OCI-LY3 (cell line): ENCODE results near the gene ERMAP.
A peak's percentile ranks its signal among the peaks of the same experiment; 100 is the strongest.

Experiments
- H2AFZ ChIP-seq: fragments of 200-600, 300-600 bp; shearing (Covaris generic); 2 replicates; pipeline ENCODE4 v1.6.0; 2014; ENCODE audit warnings: antibody characterized with exemption, low read depth, low read length
- H3K27ac ChIP-seq: fragments of 200-600, 300-600 bp; sonication (generic); 2 replicates; pipeline ENCODE4 v1.5.1; 2014; ENCODE audit warnings: mild to moderate bottlenecking, low read length, moderate library complexity, mixed read lengths
- H3K27me3 ChIP-seq: fragments of 200-600, 300-600 bp; sonication (generic); 2 replicates; pipeline ENCODE4 v1.6.1; 2014; ENCODE audit warnings: low read depth, low read length, mixed read lengths
- H3K36me3 ChIP-seq: fragments of 200-600, 300-600 bp; sonication (generic); replicated peaks from 2 replicates; pipeline ENCODE3; 2014; ENCODE audit warnings: low read depth, low read length, mixed read lengths
- H3K4me1 ChIP-seq: fragments of 300-600, 200-600 bp; sonication (generic); 2 replicates; pipeline ENCODE4 v1.6.1; 2014; ENCODE audit warnings: low read length, mixed read lengths
- H3K4me2 ChIP-seq: fragments of 200-600, 300-600 bp; sonication (generic); 2 replicates; pipeline ENCODE4 v1.6.1; 2014; ENCODE audit warnings: low read length, mixed read lengths
- H3K4me3 ChIP-seq: fragments of 300-600, 200-600 bp; sonication (generic); 2 replicates; pipeline ENCODE4 v1.5.1; 2014; ENCODE audit warnings: antibody characterized with exemption, mild to moderate bottlenecking, low read length, moderate library complexity
- H3K79me2 ChIP-seq: fragments of 300-600, 200-600 bp; shearing (Covaris generic); 2 replicates; pipeline ENCODE4 v1.6.1; 2014; ENCODE audit warnings: mild to moderate bottlenecking, low read length, mixed read lengths
- H3K9ac ChIP-seq: fragments of 300-600, 200-600 bp; shearing (Covaris generic); 2 replicates; pipeline ENCODE4 v1.6.0; 2014; ENCODE audit warnings: mild to moderate bottlenecking, low read length, moderate library complexity
- H3K9me3 ChIP-seq: fragments of 200-600, 300-600 bp; shearing (Covaris generic); 2 replicates; pipeline ENCODE4 v1.6.1; 2014; ENCODE audit warnings: low read length, mixed read lengths; ENCODE audit not compliant: insufficient read depth
- H4K20me1 ChIP-seq: fragments of 200-600, 300-600 bp; sonication (generic); 2 replicates; pipeline ENCODE4 v1.6.1; 2016; ENCODE audit warnings: low read length, mixed read lengths; ENCODE audit not compliant: insufficient read depth
- EZH2phosphoT487 ChIP-seq: fragments of 200-600 bp; shearing (Covaris generic); IDR thresholded peaks from 2 replicates; pipeline ENCODE4 v1.6.1; 2018; ENCODE audit warnings: antibody characterized with exemption, mixed run types, low read depth
- TF ChIP-seq, protein P1 (sequence below): fragments of 200-600, 300-600 bp; sonication (generic); IDR thresholded peaks from 2 replicates; pipeline ENCODE4 v1.5.1; 2014; ENCODE audit warnings: antibody characterized with exemption, low read length, low read depth

ERMAP gene

DNA sequence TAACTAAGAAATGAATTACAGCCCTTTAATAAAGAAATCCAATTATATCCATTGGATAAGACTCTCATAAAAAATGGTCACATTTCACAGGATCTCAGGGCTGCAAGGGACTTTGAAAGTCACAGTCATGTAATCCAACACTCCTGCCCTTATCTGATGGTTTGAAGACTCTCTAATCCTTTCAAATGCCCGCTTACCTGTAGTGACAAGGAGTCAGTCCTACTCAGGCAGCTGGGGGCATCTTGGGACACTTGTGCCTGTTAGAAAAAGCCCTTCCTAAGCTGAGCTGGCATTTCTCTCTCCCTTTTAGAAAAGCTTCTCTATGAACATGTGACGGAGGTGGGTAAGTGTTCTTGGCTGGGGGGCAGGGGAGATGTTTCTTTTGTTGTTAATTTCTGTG lies 18.5 kb downstream of the ERMAP start:
- peaks cover 24% of the 10 kb centered on the region for H3K4me1 ChIP-seq

DNA sequence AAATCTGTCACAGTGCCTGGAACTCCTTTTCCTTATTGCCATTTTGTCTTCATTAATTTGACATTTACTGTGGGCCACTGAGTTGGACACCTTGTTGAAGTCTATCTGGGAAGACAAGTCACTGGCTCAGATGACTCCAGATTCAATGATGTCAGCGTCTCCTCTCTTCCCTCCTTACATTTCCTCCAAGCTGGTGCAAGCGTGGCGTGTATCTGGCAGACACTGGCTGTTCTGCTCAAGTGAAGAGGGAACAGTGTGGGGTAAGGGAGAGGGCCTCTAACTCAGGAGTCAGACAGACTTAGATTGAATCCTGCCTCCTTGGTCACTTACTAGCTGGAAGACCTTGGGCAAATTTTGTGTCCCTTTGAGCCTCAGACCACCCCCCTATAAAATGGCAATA lies 20.8 kb downstream of the ERMAP start:
- Histone ChIP-seq H3K9ac (no peak overlapping the region), H4K20me1 (no peaks in the 10 kb centered on the region)

More for the DNA sequence above, 18.5 kb downstream of the ERMAP start:
- Histone ChIP-seq H2AFZ (no peak overlapping the region), H4K20me1 (no peaks in the 10 kb centered on the region), H3K79me2 (no peaks in the 10 kb centered on the region), H3K36me3 (no peaks in the 10 kb centered on the region), H3K27me3 (no peaks in the 10 kb centered on the region), H3K9me3 (no peaks in the 10 kb centered on the region), H3K9ac (no peak overlapping the region), H3K27ac (no peak overlapping the region), H3K4me2 (no peak overlapping the region), H3K4me3 (no peak overlapping the region)
- no peak for TF ChIP-seq EZH2phosphoT487
- TF ChIP-seq, protein P1, sequence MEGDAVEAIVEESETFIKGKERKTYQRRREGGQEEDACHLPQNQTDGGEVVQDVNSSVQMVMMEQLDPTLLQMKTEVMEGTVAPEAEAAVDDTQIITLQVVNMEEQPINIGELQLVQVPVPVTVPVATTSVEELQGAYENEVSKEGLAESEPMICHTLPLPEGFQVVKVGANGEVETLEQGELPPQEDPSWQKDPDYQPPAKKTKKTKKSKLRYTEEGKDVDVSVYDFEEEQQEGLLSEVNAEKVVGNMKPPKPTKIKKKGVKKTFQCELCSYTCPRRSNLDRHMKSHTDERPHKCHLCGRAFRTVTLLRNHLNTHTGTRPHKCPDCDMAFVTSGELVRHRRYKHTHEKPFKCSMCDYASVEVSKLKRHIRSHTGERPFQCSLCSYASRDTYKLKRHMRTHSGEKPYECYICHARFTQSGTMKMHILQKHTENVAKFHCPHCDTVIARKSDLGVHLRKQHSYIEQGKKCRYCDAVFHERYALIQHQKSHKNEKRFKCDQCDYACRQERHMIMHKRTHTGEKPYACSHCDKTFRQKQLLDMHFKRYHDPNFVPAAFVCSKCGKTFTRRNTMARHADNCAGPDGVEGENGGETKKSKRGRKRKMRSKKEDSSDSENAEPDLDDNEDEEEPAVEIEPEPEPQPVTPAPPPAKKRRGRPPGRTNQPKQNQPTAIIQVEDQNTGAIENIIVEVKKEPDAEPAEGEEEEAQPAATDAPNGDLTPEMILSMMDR, result no peak

DNA sequence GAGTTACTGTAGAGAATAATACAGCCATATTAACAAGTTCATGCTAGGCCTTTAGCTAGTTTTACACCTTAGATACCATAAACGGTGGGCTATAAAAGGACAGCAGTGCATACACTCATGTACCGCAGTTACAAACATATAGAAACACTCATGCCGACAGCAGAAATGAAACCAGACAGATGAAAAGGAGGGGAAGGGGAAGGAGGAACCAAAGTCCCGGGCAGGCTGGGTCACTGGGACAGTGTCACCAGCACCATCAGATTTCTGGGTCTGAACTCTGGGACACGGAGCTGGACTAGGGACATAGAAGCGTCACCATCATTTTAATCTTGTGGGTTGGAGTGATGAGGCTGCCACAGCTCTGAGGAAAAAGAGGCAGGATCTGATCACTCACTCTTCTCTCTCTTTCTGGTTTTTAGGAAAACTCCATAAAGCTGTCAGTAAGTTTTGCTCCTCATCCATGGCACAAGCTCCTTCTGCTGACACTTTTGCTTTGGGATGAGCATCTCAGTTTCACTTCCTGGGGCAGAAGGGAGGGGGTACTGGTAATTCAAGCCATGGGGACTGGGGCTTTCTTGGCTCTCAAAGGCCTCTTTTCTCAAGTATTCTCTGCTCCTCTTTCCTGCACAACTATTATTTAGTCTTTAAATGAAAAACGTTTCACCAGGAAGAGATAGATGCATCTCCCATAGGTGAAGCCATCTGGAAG lies 21.7 kb downstream of the ERMAP start:
- Histone ChIP-seq H3K27ac (peak overlapping the region; percentile 35; the same call in 1 of the 2 replicates), H3K27me3 (no peaks in the 10 kb centered on the region), H2AFZ (peak overlapping the region; percentile 47; the same call in 1 of the 2 replicates), H3K4me3 (peak overlapping the region; percentile 49), H4K20me1 (no peaks in the 10 kb centered on the region), H3K4me1 (peaks cover 24% of the 10 kb centered on the region), H3K79me2 (no peaks in the 10 kb centered on the region), H3K9me3 (no peaks in the 10 kb centered on the region), H3K4me2 (peak overlapping the region; percentile 76), H3K36me3 (no peaks in the 10 kb centered on the region), H3K9ac (peak overlapping the region; percentile 51; the same call in 1 of the 2 replicates)
- no peak for TF ChIP-seq EZH2phosphoT487
- TF ChIP-seq, protein P1, result no peak

More for the DNA sequence above, 20.8 kb downstream of the ERMAP start:
- H3K4me1 ChIP-seq, result peaks cover 24% of the 10 kb centered on the region
- H2AFZ ChIP-seq, result no peak overlapping the region
- peak overlapping the region; percentile 76; the same call in 1 of the 2 replicates for H3K4me2 ChIP-seq
- no peak overlapping the region for H3K27ac ChIP-seq
- TF ChIP-seq, protein P1, result no peak
- TF ChIP-seq EZH2phosphoT487, result no peak
- H3K36me3 ChIP-seq, result no peaks in the 10 kb centered on the region
- no peaks in the 10 kb centered on the region for H3K27me3 ChIP-seq
- no peak overlapping the region for H3K4me3 ChIP-seq
- H3K9me3 ChIP-seq, result no peaks in the 10 kb centered on the region
- H3K79me2 ChIP-seq, result no peaks in the 10 kb centered on the region

DNA sequence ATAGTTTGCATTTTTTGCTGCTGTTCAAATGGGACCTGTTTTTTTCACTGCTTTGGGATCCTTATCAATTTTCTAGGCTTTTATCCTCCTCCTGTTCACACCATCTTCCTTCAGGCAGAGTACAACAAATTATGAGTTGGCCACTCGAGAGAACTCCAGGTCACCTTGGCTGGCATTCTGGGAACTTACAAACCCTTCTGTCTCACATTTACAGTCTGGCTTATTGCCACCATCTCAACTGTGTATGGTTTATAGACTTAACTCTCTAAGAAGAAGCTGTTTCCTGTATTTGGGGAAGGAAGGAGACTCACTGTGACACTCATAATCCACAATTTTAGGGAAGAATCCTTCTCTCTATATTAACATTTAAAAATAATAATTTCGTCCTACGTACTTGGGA lies 24.1 kb downstream of the ERMAP start:
- TF ChIP-seq, protein P1, result no peak
- TF ChIP-seq EZH2phosphoT487, result no peak
- no peak overlapping the region for H3K27ac ChIP-seq
- H2AFZ ChIP-seq, result no peak overlapping the region
- H3K4me1 ChIP-seq, result peaks cover 17% of the 10 kb centered on the region
- H3K27me3 ChIP-seq, result no peaks in the 10 kb centered on the region
- no peak overlapping the region for H3K4me3 ChIP-seq
- no peaks in the 10 kb centered on the region for H3K9me3 ChIP-seq
- no peak overlapping the region for H3K4me2 ChIP-seq
- H3K9ac ChIP-seq, result no peak overlapping the region
- no peaks in the 10 kb centered on the region for H3K36me3 ChIP-seq
- H3K79me2 ChIP-seq, result no peaks in the 10 kb centered on the region
- H4K20me1 ChIP-seq, result no peaks in the 10 kb centered on the region
